Activated T-helper 9 cell treated with anti-CD3 and anti-CD28 coated beads, Interleukin-2, amount 50 U/mL, for 16 hours (primary cell): ENCODE results near the gene EXOG.
"Not testable (repeated sequence)": the region's sequence is repeated elsewhere in the genome, so short reads cannot be mapped to it uniquely, and the experiment has no call there.

Experiments used
- DNase-seq: peaks from one replicate; pipeline ENCODE4 v3.0.0-alpha.2; 2020; ENCODE audit warnings: low read depth

The EXOG gene

DNA sequence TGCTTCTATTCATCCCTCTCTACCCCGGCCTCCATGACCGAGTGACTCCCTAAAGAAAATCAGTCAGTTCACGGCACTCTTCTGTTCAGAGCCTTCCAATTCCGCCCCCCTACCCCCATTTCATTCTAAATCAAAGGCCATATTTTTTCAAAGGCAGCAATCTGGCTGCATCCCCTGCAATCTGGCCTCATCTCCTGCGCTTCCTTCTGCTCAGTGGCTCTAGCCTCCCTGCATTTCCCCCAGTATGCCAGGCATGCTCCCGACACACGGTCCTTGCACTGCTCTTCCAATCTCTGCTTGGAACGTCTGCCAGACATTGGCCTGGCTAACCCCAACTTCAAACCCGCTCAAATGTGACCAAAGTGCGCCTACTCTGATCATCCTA is 67.7 kb downstream of the EXOG start:
- no peak for DNase-seq

DNA sequence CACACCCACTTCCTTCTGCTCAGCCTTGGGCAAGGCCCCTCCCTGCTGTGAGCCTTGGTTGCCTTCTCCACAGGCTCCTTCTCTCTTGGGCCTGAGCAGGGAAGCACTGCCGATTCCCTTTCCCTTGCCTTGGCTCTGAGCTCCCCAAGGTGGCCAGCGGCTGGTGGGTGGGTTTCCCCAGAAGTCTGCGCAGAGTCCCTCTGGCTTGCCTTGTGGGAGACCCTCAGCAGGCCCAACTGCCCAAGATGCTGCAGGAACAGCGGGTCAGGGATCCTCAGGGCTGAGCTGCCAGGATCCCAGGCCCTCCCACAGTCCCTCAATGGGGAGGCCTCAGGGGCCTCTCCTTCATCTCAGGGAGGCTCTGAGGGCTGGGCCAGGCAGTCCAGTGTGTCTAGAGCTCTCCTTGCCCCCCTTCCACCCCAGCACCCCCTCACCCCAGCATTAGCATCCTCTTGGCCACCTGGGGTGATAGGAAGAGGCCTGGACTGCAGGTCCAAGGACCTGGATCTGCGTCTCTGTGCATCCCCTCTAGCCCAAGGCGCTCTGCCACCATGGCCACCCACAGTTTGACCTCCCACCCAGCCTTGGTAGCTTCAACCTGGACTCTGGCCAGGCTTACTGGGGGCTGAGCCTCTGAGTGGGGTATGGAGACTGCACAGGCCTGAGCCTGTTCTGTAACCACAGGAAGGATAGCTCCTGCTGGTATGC is 68.6 kb downstream of the EXOG start:
- DNase-seq = no peak

DNA sequence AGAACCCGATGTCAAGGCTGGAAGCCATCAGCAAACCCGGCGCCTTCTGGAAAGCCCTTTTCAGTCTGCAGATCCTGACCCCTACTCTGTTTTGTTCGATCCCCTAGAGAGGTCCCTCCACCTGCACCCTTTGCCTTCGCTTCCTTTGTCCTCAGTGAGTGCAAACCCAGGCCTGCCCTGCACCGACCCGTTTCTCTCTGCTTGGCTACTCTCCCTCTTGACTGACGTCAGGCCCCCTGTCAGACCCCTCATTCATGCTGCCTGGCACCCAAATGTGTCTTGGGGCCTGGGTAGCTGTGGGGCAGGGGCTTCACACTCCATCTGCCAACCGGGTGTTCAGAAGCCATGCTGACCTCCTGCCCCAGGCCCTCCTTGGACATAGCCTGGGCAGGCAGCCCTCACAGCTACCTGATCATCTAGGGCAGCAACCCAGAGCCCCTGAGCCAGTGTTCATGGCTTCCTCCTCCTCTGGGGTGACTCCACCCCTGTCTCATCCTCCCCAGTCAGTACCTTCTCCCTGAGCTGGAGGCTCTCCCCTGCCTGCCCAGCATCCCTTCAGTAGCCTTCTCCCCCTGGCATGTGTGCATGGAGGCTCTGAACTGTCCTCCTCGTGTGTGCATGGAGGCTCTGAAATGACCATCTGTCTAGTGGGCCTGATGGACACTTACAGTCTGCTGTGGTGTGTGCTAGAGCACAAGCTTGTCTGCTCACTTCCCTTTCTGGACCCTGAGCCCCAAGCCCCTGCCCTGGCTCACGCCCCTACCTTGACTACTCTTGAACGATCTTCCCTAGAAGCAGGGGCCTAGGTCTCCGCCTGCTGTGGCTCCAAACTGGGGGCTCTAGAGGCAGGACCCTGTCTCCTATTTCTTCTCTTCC is 69.4 kb downstream of the EXOG start:
- DNase-seq = no peak

DNA sequence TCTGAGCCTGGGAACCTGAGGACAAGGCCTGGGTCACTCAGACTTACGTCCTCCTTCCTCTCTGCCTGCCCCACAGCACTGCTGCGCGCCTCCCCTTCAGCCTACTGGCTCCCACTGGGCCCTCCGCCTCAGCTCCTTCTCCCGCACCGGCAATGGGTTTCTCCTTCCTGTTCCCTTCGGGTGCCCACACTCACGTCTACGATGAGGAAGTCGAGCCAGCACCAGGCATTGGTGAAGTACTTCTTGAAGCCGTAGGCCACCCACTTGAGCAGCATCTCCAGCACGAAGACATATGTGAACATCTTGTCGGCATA is 70.0 kb downstream of the EXOG start:
- no peak for DNase-seq

DNA sequence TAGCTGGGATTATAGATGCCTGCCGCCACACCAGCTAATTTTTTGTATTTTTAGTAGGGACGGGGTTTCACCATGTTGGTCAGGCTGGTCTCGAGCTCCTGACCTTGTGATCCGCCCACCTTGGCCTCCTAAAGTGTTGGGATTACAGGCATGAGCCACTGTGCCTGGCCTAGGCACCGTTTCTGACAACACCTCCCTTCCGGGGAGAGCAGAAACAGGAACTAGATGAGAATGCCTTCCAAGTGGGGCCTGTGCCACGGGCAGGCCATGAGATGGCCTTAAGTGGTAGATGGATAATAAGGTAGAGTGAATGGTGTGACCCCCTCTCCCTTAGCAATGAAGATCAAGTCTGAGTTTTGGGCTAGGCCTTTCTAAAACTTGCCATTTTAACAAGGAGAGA is 70.7 kb downstream of the EXOG start:
- not testable (repeated sequence) for DNase-seq

DNA sequence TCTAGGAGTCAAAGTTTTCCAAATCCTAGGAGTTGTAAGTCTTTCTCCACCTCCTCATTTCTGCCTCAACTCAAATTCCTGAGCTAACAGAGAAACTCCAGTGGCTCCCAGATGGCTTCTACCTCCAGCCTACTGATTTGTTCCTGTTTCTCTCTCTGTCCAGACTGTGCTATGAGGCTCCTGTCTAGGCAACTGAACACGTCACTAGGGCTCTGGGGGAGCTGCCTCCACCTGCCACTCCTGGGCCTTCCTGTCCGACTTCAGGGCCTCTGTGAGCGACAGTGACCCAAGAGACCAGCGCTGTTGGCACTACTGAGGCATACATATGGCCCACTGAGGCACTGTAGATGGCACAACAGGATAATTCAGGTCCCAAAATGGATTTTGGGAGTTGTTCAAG is 71.4 kb downstream of the EXOG start:
- no peak for DNase-seq

DNA sequence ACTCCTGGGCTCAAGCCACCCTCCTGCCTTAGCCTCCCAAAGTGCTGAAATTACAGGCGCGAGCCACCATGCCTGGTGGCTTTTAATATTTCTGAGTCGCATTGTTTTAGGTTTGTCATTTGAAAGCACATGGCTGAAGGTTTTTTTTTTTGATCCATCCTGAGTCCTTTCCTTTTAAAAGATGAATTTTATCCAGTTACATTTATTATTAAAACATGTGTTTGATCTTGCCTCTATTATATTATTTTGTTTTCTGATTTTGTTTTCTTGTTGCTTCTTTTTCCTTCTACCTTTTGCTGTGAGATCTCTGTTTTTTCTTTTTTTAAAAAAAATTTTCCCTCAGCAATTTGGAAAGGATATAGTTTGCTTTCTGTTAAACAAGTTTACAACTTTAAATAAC is 77.0 kb downstream of the EXOG start:
- no peak for DNase-seq

DNA sequence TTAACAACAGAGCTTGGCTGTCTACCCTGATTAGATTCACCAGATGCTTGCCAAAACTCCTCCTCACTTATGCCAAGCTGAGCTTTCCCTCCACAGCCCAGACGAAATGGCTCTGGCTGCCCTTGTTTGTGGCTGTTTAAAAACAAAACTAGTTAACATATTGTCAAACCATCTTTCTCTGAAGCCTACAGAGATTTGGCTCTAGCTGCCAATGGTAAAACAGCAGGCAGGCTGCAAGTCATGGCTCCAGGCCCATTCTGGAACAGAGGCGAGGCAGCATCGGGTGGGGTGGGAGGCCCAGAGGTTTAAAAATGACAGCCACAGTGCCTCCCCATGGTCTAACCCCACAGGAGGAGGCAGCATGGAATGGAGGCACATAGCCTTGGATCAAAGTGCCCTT is 77.4 kb downstream of the EXOG start:
- DNase-seq = no peak

DNA sequence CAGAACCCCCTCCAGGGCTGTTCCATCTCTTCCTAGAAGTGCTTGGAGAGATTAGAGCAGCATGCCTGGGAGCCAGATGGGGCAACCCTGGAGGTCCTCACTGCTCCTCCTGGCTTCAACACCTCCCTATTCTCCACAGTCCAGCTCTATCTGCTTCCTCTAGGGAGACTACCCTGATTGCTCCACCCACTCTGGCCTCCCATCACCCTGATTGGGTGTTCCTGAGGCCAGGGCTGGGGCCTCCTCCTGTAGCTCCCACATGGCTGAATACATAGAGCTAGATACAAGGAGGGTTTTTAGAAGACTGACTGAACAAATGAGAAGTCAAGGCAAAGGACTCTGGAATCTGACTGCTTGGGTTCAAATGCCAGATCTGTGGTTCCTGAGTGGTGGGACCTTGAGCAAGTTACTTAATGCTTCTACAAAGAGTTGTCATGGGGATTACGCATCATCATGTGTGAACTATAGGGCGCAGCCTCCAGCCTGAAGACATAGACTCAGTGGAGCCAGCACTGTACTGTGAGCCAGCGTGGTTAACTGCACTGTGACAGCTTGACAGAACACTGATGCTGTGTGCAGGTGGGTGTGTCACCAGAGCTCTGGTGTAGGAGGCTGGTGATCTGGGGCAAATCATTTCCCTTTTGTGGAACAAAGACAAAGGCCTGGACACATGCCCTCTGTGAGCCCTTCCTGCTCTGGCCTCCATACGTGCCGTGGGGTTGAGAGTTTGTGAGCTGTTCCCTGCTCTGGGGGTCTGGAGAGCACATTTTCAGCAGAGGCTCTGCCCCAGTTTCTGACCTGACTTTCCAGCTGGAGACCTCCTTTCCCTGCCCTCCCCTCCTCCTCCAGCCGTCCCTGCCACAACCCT is 78.5 kb downstream of the EXOG start:
- no peak for DNase-seq

DNA sequence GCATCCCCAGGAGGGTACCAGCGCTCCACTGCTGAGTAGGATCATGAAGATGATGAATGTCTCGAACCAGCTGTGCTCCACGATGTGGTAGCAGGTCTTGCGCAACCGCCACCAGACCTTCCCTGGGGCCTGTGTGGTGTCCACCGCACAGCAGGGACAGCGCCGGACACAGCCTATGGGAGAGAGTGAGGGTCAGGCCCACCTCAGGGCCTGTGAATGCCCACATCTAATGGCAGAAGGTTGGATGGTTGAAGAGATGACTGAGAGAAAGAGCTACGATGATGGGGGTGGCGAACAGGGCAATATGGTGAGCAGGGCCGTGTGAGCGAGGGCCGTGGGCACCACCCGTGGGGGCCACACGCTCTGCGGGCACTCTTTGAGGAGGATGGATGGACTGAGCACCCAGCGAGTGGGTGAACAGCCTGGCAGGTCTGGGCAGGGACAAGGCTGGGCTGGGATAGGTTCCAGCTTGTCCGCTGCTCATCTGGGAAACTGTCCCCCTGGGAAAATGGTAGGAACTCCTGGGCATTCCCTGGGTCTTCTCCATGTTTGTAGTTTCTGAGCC is 79.2 kb downstream of the EXOG start:
- no peak for DNase-seq
